PC-3 (cell line): ENCODE data around the gene FCAMR. TPM values are rescaled to one million over a fixed set of nuclear protein-coding genes. Genes with fewer than 3 reads are reported as not detected.

Experiments used
- ATAC-seq: fragments of 200-7000 bp; cut with Tn5 transposase; 2 replicates; pipeline ENCODE4 v1.9.1; 2020; ENCODE audit warnings: mild to moderate bottlenecking, moderate library complexity
- BruUV-seq: library from RNA; stranded (reverse); fragments of 400-500 nt; replicated peaks from 2 replicates; lab custom pipeline; 2021; lab: Mats Ljungman, UMichigan
- CTCF ChIA-PET: fragments of 300-600 bp; sonication (Branson Sonifier 250); formaldehyde crosslinking; loops from one replicate; lab custom pipeline; 2022; ENCODE audit warnings: antibody characterized with exemption; lab: Charles Lee
- POLR2A ChIA-PET: fragments of 300-600 bp; sonication (Branson Sonifier 250); formaldehyde crosslinking; loops from one replicate; lab custom pipeline; 2022; ENCODE audit warnings: antibody characterized with exemption; ENCODE audit not compliant: unreplicated experiment; lab: Charles Lee
- DNase-seq: peaks from one replicate; pipeline ENCODE4 v3.0.0-alpha.2; 2015
- H2AFZ ChIP-seq: fragments of 300-600 bp; sonication (generic); 2 replicates; pipeline ENCODE4 v1.6.0; 2016; ENCODE audit warnings: antibody characterized with exemption, low read length
- H3F3A ChIP-seq: fragments of 300-600 bp; sonication (generic); one replicate; pipeline ENCODE4 v1.6.0; 2017; ENCODE audit warnings: antibody characterized with exemption, low read length, control low read depth, mild to moderate bottlenecking; ENCODE audit not compliant: unreplicated experiment
- H3K27ac ChIP-seq: fragments of 300-600 bp; sonication (generic); 2 replicates; pipeline ENCODE4 v1.5.1; 2016; ENCODE audit warnings: mild to moderate bottlenecking, low read length
- H3K27me3 ChIP-seq: fragments of 300-600 bp; sonication (generic); 2 replicates; pipeline ENCODE4 v1.6.1; 2016; ENCODE audit warnings: low read length, mixed read lengths
- H3K36me3 ChIP-seq: fragments of 300-600 bp; sonication (generic); 2 replicates; pipeline ENCODE4 v1.6.1; 2016; ENCODE audit warnings: low read depth, mixed run types, low read length, mixed read lengths
- H3K4me1 ChIP-seq: fragments of 300-600 bp; sonication (generic); 2 replicates; pipeline ENCODE4 v1.5.1; 2016; ENCODE audit warnings: low read length; ENCODE audit not compliant: insufficient read depth
- H3K4me2 ChIP-seq: fragments of 300-600 bp; sonication (generic); 2 replicates; pipeline ENCODE4 v1.6.0; 2016; ENCODE audit warnings: low read length
- H3K4me3 ChIP-seq: fragments of 300-600 bp; sonication (generic); 2 replicates; pipeline ENCODE4 v1.5.1; 2016; ENCODE audit warnings: mild to moderate bottlenecking, low read length, mixed read lengths
- H3K79me2 ChIP-seq: fragments of 300-600 bp; sonication (generic); 2 replicates; pipeline ENCODE4 v1.6.1; 2017; ENCODE audit warnings: low read length, mixed read lengths
- H3K9ac ChIP-seq: fragments of 300-600 bp; sonication (generic); 2 replicates; pipeline ENCODE4 v1.6.0; 2016; ENCODE audit warnings: mild to moderate bottlenecking, low read length
- H3K9me2 ChIP-seq: fragments of 300-600 bp; sonication (generic); replicated peaks from 2 replicates; pipeline ENCODE4 v1.6.1; 2016; ENCODE audit warnings: mixed run types, low read length, mixed read lengths
- H3K9me3 ChIP-seq: fragments of 300-600 bp; sonication (generic); 2 replicates; pipeline ENCODE4 v1.6.1; 2016; ENCODE audit warnings: low read length, mixed read lengths
- H4K20me1 ChIP-seq: fragments of 300-600 bp; sonication (generic); 2 replicates; pipeline ENCODE4 v1.6.1; 2016; ENCODE audit warnings: low read length, mixed read lengths
- EZH2 ChIP-seq: fragments of 300-600 bp; sonication (generic); IDR thresholded peaks from one replicate; pipeline ENCODE4 v1.6.1; 2017; ENCODE audit warnings: antibody characterized with exemption, mild to moderate bottlenecking, low read length; ENCODE audit not compliant: unreplicated experiment
- EZH2phosphoT487 ChIP-seq: fragments of 300-600 bp; sonication (generic); IDR thresholded peaks from 2 replicates; pipeline ENCODE4 v1.6.1; 2018; ENCODE audit warnings: mild to moderate bottlenecking, antibody characterized with exemption, low read length, borderline replicate concordance
- intact Hi-C: fragments of 100-400 bp; cut with micrococcal nuclease; formaldehyde crosslinking; loops from 2 replicates; pipeline ENCODE4 v1.9.0; 2023
- total RNA-seq: library from RNA; depleted of rRNA; stranded (reverse); fragments of >200 nt; gene quantifications from 2 replicates; pipeline ENCODE4 v1.2.3, GENCODE V29; 2014
- TF ChIP-seq, protein P1 (sequence below): fragments of 300-600 bp; sonication (generic); conservative IDR thresholded peaks from 2 replicates; pipeline ENCODE4 v1.5.1; 2017; ENCODE audit warnings: antibody characterized with exemption, low read depth, mild to moderate bottlenecking, low read length

Gene FCAMR
- total RNA-seq, 1 experiment from 2014 or later: not detected

DNA sequence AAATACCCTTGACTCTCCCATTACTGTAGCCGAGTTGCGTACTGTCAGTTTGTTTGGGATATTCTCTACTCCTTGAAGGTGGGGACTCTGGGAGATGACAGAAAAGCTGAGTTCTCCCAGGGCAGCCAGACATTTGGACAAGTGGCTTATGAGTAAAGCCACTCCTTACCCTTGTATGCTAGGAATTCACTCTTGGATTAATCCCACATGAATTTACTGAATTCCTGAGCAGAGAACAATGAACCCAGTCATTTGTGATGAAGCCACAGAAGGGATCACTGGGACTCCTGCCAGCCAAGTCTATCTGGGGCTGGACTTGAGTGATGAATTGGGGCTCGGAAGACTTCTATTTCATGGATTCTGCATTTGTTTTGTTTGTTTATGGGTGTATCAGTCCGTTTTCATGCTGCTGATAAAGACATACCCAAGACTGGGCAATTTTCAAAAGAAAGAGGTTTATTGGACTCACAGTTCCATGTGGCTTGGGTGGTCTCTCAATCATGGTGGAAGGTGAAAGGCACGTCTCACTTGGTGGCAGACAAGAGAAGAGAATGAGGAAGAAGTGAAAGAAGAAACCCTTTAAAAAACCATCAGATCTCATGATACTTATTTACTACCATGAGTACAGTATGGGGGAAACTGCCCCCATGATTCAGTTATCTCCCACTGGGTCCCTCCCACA, 37.2 kb upstream of the FCAMR start:
- no peaks in the 10 kb centered on the region for H4K20me1 ChIP-seq
- H3K4me1 ChIP-seq: peaks cover 62% of the 10 kb centered on the region
- TF ChIP-seq EZH2phosphoT487 (no peak), EZH2 (no peak)
- H3K4me2 ChIP-seq: peak overlapping the region; percentile 63
- H3K9ac ChIP-seq: peak overlapping the region; percentile 81
- peaks cover 6% of the 10 kb centered on the region; the same call in 1 of the 2 replicates for H3K9me3 ChIP-seq
- peak; percentile 74 for ATAC-seq
- H3F3A ChIP-seq: peaks cover 19% of the 10 kb centered on the region
- H3K27me3 ChIP-seq: no peaks in the 10 kb centered on the region
- peak overlapping the region; percentile 92 for H3K27ac ChIP-seq
- CTCF ChIA-PET: interaction anchor here (0.6 to 2.6 kb wide), 6 partner anchors 14 to 95 kb away, joined by 3 to 9 read pairs (median 8); no protein-coding TSS in a partner anchor
- H2AFZ ChIP-seq: 0 out of 2 replicates have a peak overlapping the region, but pooled peaks have one; percentile 0
- POLR2A ChIA-PET: interaction anchor here (0.6 to 4.8 kb wide), 8 partner anchors 11 to 314 kb away, joined by 3 to 52 read pairs (median 6); partner anchors contain the start of genes C1orf116 and PFKFB2
- DNase-seq: peak; percentile 100
- H3K36me3 ChIP-seq: no peaks in the 10 kb centered on the region
- BruUV-seq: TSS peak; percentile 56
- H3K4me3 ChIP-seq: peak overlapping the region; percentile 2; the same call in 1 of the 2 replicates
- H3K79me2 ChIP-seq: no peaks in the 10 kb centered on the region
- intact Hi-C loops: loop anchor here (1.0 kb wide), 3 partner anchors 13 to 44 kb away; partner anchors contain the start of gene YOD1
- no peaks in the 10 kb centered on the region for H3K9me2 ChIP-seq

DNA sequence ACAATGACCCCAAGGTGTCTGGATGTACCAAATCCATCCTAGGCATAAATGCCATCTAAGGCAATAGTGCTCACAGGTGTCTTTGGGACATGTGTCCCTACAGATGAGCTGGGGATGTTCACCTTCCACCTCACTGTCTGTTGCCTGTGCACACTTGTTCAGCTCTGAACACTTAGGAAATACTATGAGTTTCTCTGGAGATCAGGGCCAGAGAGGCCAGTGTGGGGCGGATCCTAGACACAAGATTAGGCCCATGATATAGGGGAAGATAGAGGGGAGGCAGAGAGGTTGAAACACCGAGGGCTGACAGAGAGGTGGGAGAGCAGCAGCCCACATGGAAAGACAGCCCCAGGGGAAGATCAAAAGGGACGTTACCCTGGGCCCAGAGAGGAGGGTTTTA, 36.7 kb upstream of the FCAMR start:
- H3K27ac ChIP-seq: peak overlapping the region; percentile 92
- H3F3A ChIP-seq: peaks cover 22% of the 10 kb centered on the region
- H3K9me2 ChIP-seq: no peaks in the 10 kb centered on the region
- H3K4me3 ChIP-seq: peak overlapping the region; percentile 2; the same call in 1 of the 2 replicates
- H3K9me3 ChIP-seq: peaks cover 6% of the 10 kb centered on the region; the same call in 1 of the 2 replicates
- no peaks in the 10 kb centered on the region for H3K27me3 ChIP-seq
- ChIA-PET POLR2A (interaction anchor here (0.7 to 4.8 kb wide), 9 partner anchors 11 to 314 kb away, joined by 4 to 52 read pairs (median 5); partner anchors contain the start of genes C1orf116 and PFKFB2), CTCF (interaction anchor here (0.6 to 2.6 kb wide), 8 partner anchors 10 to 94 kb away, joined by 3 to 9 read pairs (median 6); no protein-coding TSS in a partner anchor)
- intact Hi-C loops: loop anchor here (1.0 kb wide), 3 partner anchors 13 to 44 kb away; partner anchors contain the start of gene YOD1
- H2AFZ ChIP-seq: 0 out of 2 replicates have a peak overlapping the region, but pooled peaks have one; percentile 0
- H3K79me2 ChIP-seq: no peaks in the 10 kb centered on the region
- TF ChIP-seq EZH2phosphoT487 (no peak), EZH2 (no peak)
- TF ChIP-seq, protein P1, sequence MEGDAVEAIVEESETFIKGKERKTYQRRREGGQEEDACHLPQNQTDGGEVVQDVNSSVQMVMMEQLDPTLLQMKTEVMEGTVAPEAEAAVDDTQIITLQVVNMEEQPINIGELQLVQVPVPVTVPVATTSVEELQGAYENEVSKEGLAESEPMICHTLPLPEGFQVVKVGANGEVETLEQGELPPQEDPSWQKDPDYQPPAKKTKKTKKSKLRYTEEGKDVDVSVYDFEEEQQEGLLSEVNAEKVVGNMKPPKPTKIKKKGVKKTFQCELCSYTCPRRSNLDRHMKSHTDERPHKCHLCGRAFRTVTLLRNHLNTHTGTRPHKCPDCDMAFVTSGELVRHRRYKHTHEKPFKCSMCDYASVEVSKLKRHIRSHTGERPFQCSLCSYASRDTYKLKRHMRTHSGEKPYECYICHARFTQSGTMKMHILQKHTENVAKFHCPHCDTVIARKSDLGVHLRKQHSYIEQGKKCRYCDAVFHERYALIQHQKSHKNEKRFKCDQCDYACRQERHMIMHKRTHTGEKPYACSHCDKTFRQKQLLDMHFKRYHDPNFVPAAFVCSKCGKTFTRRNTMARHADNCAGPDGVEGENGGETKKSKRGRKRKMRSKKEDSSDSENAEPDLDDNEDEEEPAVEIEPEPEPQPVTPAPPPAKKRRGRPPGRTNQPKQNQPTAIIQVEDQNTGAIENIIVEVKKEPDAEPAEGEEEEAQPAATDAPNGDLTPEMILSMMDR: no peak
- no peaks in the 10 kb centered on the region for H3K36me3 ChIP-seq
- peak overlapping the region; percentile 63 for H3K4me2 ChIP-seq
- peak overlapping the region; percentile 81 for H3K9ac ChIP-seq
- H3K4me1 ChIP-seq: peaks cover 68% of the 10 kb centered on the region
- TSS peak; percentile 90 for BruUV-seq
- ATAC-seq (peak; percentile 1; the same call in 1 of the 2 replicates), DNase-seq (no peak)
- H4K20me1 ChIP-seq: no peaks in the 10 kb centered on the region

DNA sequence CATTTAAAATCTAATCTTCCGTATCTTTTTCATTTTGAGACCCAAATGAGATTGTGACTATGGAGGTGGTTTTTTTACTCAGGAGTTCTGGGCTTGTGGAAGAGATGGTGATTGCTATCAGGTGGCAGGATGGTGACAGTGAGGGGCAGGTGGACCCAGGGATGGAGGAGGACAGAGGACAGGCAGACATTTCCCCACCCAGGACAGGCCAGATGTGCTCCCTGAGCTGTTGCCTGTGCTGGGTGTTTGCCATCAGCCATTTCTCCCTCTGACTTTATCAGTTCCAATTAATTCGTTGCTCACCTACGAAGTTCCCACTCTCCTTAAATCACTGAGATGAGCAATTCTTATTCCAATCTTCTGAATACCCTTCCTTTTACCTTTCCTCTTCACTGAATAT, 35.8 kb upstream of the FCAMR start:
- peak overlapping the region; percentile 63 for H3K4me2 ChIP-seq
- BruUV-seq: no TSS peak

More for the DNA sequence above, 35.8 kb upstream of the FCAMR start:
- Histone ChIP-seq H3K9ac (peak overlapping the region; percentile 81), H3K4me3 (no peak overlapping the region), H3F3A (peaks cover 22% of the 10 kb centered on the region), H4K20me1 (no peaks in the 10 kb centered on the region), H3K27ac (peak overlapping the region; percentile 92), H3K4me1 (peaks cover 76% of the 10 kb centered on the region), H3K9me2 (no peaks in the 10 kb centered on the region), H3K79me2 (no peaks in the 10 kb centered on the region), H3K9me3 (peaks cover 6% of the 10 kb centered on the region; the same call in 1 of the 2 replicates), H3K36me3 (no peaks in the 10 kb centered on the region), H3K27me3 (no peaks in the 10 kb centered on the region), H2AFZ (no peak overlapping the region)
- ChIA-PET CTCF (interaction anchor here (0.5 to 2.3 kb wide), 8 partner anchors 15 to 570 kb away, joined by 3 to 9 read pairs (median 4); partner anchors contain the start of gene PFKFB2), POLR2A (interaction anchor here (0.5 to 4.8 kb wide), 12 partner anchors 12 to 91 kb away, joined by 3 to 52 read pairs (median 6); partner anchors contain the start of genes C1orf116 and PFKFB2)
- no peak for DNase-seq
- intact Hi-C loops: no loop called here
- TF ChIP-seq, protein P1: no peak
- no peak for TF ChIP-seq EZH2phosphoT487
- TF ChIP-seq EZH2: no peak
- ATAC-seq: no peak
